NB4 (cell line): Measurements from ENCODE around the gene AKNA.

Experiments used
- DNase-seq: peaks from one replicate; pipeline ENCODE4 v3.0.0; 2010; ENCODE audit warnings: low read depth
- H3K4me3 ChIP-seq: one replicate; pipeline ENCODE4 v1.5.1; 2011; ENCODE audit warnings: mild to moderate bottlenecking, low read depth, low read length, moderate library complexity
- CTCF ChIP-seq: IDR thresholded peaks from one replicate; pipeline ENCODE4 v1.5.1; 2012; ENCODE audit warnings: low read depth, low read length
- MAX ChIP-seq: IDR thresholded peaks from 2 replicates; pipeline ENCODE4 v1.6.1; 2011; ENCODE audit warnings: low read depth, low read length
- MYC ChIP-seq: IDR thresholded peaks from 2 replicates; pipeline ENCODE4 v1.6.1; 2011; ENCODE audit warnings: low read depth, low read length
- POLR2A ChIP-seq: IDR thresholded peaks from 2 replicates; pipeline ENCODE4 v1.6.1; 2011; ENCODE audit warnings: mild to moderate bottlenecking; ENCODE audit not compliant: insufficient read length; ENCODE audit errors: extremely low read depth

The AKNA gene

GRCh38 chr9:114348261-114348905 is 39.4 kb downstream of the AKNA start:
- no peak overlapping the region for H3K4me3 ChIP-seq
- TF ChIP-seq POLR2A (no peak), CTCF (no peak), MAX (no peak), MYC (no peak)
- no peak for DNase-seq

- no peak for DNase-seq
- TF ChIP-seq CTCF (no peak), MYC (no peak), POLR2A (no peak), MAX (no peak)
- H3K4me3 ChIP-seq = no peak overlapping the region
These were observed 40.1 kb downstream of the AKNA start for GRCh38 chr9:114347675-114348074.

GRCh38 chr9:114346146-114346545 is 41.6 kb downstream of the AKNA start:
- no peak for TF ChIP-seq CTCF
- TF ChIP-seq MAX = no peak
- TF ChIP-seq POLR2A = no peak
- TF ChIP-seq MYC = no peak

GRCh38 chr9:114345493-114346065 is 42.2 kb downstream of the AKNA start:
- no peak for DNase-seq
- H3K4me3 ChIP-seq = no peak overlapping the region
- no peak for TF ChIP-seq MYC

More at GRCh38 chr9:114346146-114346545, 41.6 kb downstream of the AKNA start:
- DNase-seq = no peak
- H3K4me3 ChIP-seq = no peak overlapping the region

- TF ChIP-seq MAX (no peak), CTCF (no peak), MYC (no peak), POLR2A (no peak)
- H3K4me3 ChIP-seq = no peak overlapping the region
- DNase-seq = no peak
These were observed 43.1 kb downstream of the AKNA start for GRCh38 chr9:114344692-114345091.

GRCh38 chr9:114344188-114344566 is 43.6 kb downstream of the AKNA start:
- H3K4me3 ChIP-seq = no peak overlapping the region
- TF ChIP-seq MYC (no peak), POLR2A (no peak), MAX (no peak), CTCF (no peak)
- DNase-seq = no peak
